NCI-H128 (cell line): ENCODE results near the gene CTCF.

Experiments used
- DNase-seq: peaks from one replicate; lab custom pipeline; 2025; ENCODE audit not compliant: unreplicated experiment; lab: John Stamatoyannopoulos, UW

The CTCF gene

GRCh38 chr16:67663877-67664222, 101.5 kb downstream of the CTCF start:
- no peak for DNase-seq

GRCh38 chr16:67664258-67664657, 101.9 kb downstream of the CTCF start:
- no peak for DNase-seq

GRCh38 chr16:67664871-67665270, 102.5 kb downstream of the CTCF start:
- DNase-seq, result no peak

GRCh38 chr16:67665598-67665997, 103.3 kb downstream of the CTCF start:
- no peak for DNase-seq

GRCh38 chr16:67666032-67666551, 103.8 kb downstream of the CTCF start:
- DNase-seq, result no peak

- peak; percentile 70 for DNase-seq
Observed at GRCh38 chr16:67666559-67667452, 104.5 kb downstream of the CTCF start, which contains the start of the genes C16orf86 and ENKD1. Gene C16orf86, plus strand, starts transcription at chr16:67666814. Its CDS starts 157 bp downstream, at chr16:67666971. Gene ENKD1, minus strand, starts transcription at chr16:67666750. Its CDS starts 308 bp downstream, at chr16:67666442.

- no peak for DNase-seq
Observed at GRCh38 chr16:67667453-67667816, 105.1 kb downstream of the CTCF start.

- peak; percentile 47 for DNase-seq
Observed at GRCh38 chr16:67667817-67668494, 105.6 kb downstream of the CTCF start.

GRCh38 chr16:67668495-67669157, 106.3 kb downstream of the CTCF start:
- DNase-seq, result no peak

- no peak for DNase-seq
Observed at GRCh38 chr16:67669499-67670101, 107.3 kb downstream of the CTCF start.

- DNase-seq, result no peak
Observed at GRCh38 chr16:67672306-67672705, 110.0 kb downstream of the CTCF start.

- DNase-seq, result no peak
Observed at GRCh38 chr16:67672739-67673662, 110.7 kb downstream of the CTCF start.

GRCh38 chr16:67673712-67674580, 111.6 kb downstream of the CTCF start:
- DNase-seq, result no peak

GRCh38 chr16:67674851-67675578, 112.7 kb downstream of the CTCF start:
- DNase-seq, result no peak

- no peak for DNase-seq
Observed at GRCh38 chr16:67675579-67675935, 113.2 kb downstream of the CTCF start.

GRCh38 chr16:67675999-67676398, 113.7 kb downstream of the CTCF start:
- DNase-seq, result no peak

GRCh38 chr16:67676516-67676915, 114.2 kb downstream of the CTCF start:
- DNase-seq, result no peak

- DNase-seq, result no peak
Observed at GRCh38 chr16:67676939-67677338, 114.6 kb downstream of the CTCF start.
